ENCODE results near the gene KCNMB4.
"Not testable (repeated sequence)": the region's sequence is repeated elsewhere in the genome, so short reads cannot be mapped to it uniquely, and the experiment has no call there.

The KCNMB4 gene

GRCh38 chr12:70379846-70380245, 13.8 kb downstream of the KCNMB4 start:
- DNase-seq: no peak

DNA sequence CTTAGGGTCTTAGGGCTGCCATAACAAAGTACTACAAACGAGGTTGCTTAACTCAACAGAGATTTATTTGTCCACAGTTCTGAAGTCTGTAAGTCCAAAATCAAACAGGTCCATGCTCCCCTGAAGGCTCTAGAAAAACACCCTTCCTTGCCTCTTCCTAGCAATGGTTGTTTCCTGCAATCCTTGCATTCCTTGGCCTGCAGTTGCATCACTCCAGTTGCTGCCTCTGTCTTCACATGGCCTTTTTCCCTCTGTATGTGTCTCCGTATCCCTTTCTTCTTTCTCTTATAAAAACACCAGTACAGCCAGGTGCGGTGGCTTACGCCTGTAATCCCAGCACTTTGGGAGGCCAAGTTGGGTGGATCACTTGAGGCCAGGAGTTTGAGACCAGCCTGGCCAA, 17.4 kb downstream of the KCNMB4 start:
- DNase-seq: no peak

DNA sequence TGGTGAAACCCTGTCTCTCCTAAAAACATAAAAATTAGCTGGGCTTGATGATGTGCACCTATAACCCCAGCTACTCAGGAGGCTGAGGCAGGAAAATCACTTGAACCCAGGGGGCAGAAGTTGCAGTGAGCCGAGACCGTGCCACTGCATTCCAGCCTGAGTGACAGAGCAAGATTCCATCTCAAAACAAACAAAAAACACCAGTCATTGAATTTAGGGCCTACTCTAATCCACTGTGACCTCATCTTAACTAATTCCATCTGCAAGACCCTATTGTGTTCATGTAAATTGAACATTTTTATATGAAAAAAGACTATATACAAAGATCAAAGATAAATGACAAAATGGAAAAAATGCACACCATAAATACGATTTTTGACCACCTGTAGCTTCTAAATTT, 17.8 kb downstream of the KCNMB4 start:
- DNase-seq: no peak

DNA sequence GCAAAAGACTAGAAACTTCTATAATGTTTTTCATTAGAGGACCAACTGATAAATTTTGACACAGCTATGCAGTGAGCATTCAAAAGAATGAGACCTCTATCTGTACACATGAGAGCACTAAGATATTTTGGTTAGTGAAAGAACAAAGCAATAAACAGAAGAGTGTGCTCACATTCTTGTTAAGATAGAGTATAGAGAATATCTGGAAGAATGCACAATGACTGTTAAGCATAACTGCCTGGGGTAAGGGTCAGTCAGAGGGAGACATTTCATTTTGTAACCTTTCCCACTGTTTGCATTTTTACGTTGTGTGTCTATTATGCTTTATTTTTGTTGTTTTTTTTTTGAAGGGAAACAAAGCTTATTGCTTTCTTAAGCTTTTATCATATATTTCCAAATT, 20.7 kb downstream of the KCNMB4 start:
- DNase-seq: no peak

- no peak for DNase-seq
Measured at GRCh38 chr12:70389678-70390077, 23.6 kb downstream of the KCNMB4 start.

- DNase-seq: not testable (repeated sequence)
Measured at GRCh38 chr12:70392631-70393030, 26.5 kb downstream of the KCNMB4 start.

DNA sequence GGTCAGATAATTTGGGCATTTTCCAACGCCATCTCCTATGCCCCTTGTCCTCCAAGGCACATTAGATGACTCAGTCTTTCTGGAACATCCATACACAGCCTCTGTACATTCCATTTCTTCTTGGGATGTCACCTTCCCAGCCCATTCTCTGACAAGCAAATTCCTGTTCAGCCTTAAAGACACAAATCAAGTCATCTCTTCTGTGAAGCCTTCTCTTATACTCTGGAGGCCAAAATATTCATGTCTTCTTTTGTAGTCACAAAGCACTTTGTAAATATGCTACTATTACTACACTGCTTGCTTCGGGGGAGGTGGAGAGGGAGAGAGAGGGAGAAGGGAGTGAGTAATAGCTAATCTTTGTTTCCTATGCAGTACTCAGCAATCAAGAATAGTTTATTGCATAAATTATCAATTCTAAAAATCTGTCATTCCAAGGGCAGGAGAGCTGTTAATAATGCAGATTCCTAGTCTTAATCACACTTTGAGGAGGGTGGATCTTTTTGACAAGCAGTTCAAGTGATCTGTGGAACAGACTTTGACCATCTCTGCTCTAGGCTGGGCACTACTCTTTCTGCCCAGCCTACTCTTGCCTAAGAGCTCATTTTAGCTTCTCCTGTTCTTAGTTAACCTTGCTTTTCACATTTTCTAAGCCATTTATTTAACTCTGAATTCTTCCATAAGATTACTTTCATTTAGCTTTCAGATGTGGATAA, 27.9 kb downstream of the KCNMB4 start:
- no peak for DNase-seq

DNA sequence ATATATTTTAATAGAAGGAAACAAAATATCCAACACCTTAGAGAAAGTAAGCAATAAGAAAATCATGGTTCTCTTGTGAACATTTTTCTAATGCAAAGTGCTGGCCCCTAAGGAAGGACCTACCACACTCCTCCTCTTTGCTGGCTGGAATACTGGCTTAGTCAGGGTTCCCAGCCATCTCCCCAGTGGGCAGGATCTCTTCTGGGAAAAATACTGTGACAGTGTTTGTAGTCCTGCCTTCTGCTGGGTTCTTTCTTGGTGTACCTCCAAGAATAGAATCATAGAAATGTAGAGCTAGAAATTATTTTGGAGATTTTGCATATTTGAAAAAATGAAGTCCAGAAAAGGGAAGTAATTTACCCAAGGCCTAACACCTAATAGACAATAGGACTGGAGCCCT, 31.9 kb downstream of the KCNMB4 start:
- no peak for DNase-seq

- no peak for DNase-seq
Measured at GRCh38 chr12:70398862-70399261, 32.8 kb downstream of the KCNMB4 start.

DNA sequence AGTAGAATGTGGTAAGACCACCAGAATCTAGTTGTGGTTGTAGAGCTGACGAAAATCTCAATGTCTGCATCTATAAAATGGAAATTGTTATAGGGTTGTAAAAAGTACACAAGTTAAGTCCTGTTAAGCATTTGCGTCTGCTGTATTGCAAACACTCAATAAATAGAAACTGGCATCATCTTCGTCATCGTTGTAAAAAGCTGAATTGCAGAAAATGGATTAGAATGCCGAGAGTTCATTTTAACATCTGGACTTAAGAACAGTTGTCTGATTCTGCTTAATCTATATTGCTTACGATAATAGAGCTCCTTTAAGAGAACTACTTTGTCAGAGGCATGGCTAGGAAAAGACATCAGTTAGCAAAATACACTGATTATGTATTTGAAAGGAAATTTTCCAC, 33.2 kb downstream of the KCNMB4 start:
- DNase-seq: no peak

GRCh38 chr12:70400124-70400523, 34.0 kb downstream of the KCNMB4 start:
- no peak for DNase-seq

GRCh38 chr12:70402597-70402996, 36.5 kb downstream of the KCNMB4 start:
- DNase-seq: no peak

- DNase-seq: no peak
Measured at GRCh38 chr12:70403826-70404225, 37.7 kb downstream of the KCNMB4 start.

DNA sequence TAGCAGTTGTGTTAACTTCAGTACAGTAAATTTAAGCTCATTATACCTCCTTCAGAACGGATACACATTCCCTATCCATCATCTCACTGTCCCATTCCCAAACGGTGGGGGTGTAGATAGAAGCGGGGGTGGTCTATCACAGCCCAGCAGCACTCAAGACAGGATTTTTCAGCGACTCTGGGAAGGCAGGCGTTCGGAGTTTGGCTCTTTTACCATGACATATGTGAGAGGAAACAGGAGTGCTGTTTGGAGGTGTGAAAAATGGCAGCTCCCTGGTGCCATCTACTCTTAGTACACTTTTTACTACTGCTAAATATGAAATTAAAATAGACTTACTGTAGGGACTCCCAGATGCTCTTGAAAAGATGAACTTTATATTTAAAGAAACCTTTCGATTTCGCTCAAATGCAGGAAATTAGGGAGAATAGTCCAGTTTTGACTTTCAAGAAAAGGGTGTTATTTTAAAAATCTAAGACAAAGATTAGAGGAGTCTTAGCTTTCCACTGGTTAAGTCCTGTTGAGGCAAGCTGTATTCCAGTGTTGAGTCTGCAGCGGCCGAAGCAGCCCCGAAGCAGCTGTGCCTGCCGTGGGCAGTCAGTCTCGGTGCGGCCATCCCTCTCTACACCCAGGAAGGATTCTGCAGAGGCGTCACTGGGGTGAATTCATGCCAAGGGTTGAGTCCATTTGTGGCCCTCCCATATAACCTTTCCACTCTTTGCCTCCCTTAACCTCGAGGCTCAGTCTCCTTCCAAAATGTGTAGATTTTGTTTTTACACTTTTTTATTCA, 42.1 kb downstream of the KCNMB4 start:
- DNase-seq: no peak

DNA sequence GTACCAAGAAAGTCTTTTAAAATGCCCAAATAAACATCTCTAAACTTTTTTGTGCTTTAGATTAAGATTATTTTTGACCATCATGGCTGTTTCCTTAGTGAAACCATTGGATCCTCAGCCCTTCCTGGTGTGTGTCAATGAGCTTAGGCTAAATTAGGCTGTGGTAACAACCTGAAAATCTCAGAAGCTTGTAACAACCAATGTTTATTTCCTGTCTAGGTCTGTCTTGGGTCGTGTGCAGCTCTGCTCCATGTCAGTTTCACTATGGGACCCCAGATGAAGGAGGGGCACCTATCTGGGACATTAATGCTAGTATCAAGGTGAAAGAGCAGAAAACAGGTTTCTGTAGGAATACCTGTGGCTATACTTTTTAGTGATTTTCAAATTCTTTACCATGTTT, 49.9 kb downstream of the KCNMB4 start:
- no peak for DNase-seq

GRCh38 chr12:70417121-70417520, 51.0 kb downstream of the KCNMB4 start:
- DNase-seq: no peak

GRCh38 chr12:70418101-70418500, 52.0 kb downstream of the KCNMB4 start:
- no peak for DNase-seq

- no peak for DNase-seq
Measured at GRCh38 chr12:70422631-70423030, 56.5 kb downstream of the KCNMB4 start.

GRCh38 chr12:70426620-70427019, 60.5 kb downstream of the KCNMB4 start:
- DNase-seq: no peak

DNA sequence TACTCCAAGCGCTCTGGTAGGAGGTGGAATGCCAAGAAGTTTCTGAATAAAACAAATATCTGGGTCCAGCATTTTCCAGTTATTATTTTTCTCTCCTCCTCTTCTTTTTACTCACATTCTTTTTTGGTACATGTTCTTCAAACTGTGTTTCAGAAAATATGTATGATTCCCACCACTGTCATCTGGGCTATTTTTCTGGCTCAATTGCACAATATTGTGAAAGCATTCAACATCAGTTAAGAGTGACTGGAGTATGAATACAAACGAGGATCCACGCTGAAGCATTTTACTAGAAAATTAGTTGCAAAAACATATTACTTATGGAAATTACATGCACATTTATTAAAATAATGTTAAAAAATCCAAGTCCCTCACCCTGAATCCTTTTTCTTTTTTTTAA, 61.5 kb downstream of the KCNMB4 start:
- DNase-seq: no peak

DNA sequence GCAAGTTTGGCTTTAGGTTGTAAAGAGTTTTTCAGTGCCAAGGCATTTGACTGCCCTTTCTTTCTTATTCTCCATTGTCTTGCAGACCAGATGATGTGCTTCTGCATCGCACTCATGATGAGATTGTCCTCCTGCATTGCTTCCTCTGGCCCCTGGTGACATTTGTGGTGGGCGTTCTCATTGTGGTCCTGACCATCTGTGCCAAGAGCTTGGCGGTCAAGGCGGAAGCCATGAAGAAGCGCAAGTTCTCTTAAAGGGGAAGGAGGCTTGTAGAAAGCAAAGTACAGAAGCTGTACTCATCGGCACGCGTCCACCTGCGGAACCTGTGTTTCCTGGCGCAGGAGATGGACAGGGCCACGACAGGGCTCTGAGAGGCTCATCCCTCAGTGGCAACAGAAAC, 64.3 kb downstream of the KCNMB4 start:
- DNase-seq: no peak

DNA sequence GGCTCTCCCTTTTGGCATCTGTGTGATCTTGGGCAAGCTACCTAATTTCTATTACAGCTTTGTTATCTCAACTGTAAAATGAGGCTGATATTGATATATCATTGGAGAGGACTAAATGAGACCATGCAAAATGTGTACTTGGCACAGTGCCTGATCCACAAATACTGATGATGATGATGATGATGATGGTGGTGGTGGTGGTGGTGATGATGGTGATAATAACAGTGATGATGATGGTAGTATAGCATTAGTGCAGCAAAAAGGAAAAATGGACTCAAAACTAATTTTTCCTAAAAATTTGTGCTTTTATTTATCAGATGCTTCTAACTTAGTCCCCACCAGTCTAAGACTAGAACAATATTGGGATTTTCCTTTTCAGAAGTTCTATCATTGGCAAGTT, 70.7 kb downstream of the KCNMB4 start:
- no peak for DNase-seq

GRCh38 chr12:70443062-70443673, 77.1 kb downstream of the KCNMB4 start:
- no peak for DNase-seq

- no peak for DNase-seq
Measured at GRCh38 chr12:70444903-70445302, 78.8 kb downstream of the KCNMB4 start.

Data from NCI-H1105 (cell line).